HEK293 (cell line): Measurements from ENCODE around the gene GMDS.

Source experiments
- CTCF ChIP-seq: fragments of 450-650 bp; formaldehyde crosslinking; IDR thresholded peaks from 2 replicates; pipeline ENCODE4 v1.5.1; 2016; ENCODE audit warnings: missing biosample characterization, missing genetic modification characterization
- GLI2 ChIP-seq: fragments of 450-650 bp; formaldehyde crosslinking; IDR thresholded peaks from 2 replicates; pipeline ENCODE4; 2017; ENCODE audit warnings: missing biosample characterization, missing genetic modification characterization, low read depth, borderline replicate concordance
- INSM2 ChIP-seq: fragments of 450-650 bp; formaldehyde crosslinking; IDR thresholded peaks from 2 replicates; pipeline ENCODE4 v1.5.1; 2016; ENCODE audit warnings: missing biosample characterization, missing genetic modification characterization
- ZNF214 ChIP-seq: fragments of 450-650 bp; formaldehyde crosslinking; IDR thresholded peaks from 2 replicates; pipeline ENCODE4 v1.5.1; 2017; ENCODE audit warnings: missing biosample characterization, mild to moderate bottlenecking, missing genetic modification characterization, borderline replicate concordance
- ZNF335 ChIP-seq: fragments of 450-650 bp; formaldehyde crosslinking; conservative IDR thresholded peaks from 2 replicates; pipeline ENCODE4 v1.5.1; 2016; ENCODE audit warnings: missing biosample characterization, missing genetic modification characterization
- ZNF513 ChIP-seq: fragments of 450-650 bp; IDR thresholded peaks from 2 replicates; pipeline ENCODE4 v1.5.1; 2018; ENCODE audit warnings: missing biosample characterization, missing genetic modification characterization
- ZNF571 ChIP-seq: fragments of 450-650 bp; formaldehyde crosslinking; IDR thresholded peaks from 2 replicates; pipeline ENCODE4 v1.5.0; 2017; ENCODE audit warnings: missing biosample characterization, missing genetic modification characterization
- ZNF610 ChIP-seq: fragments of 450-650 bp; formaldehyde crosslinking; IDR thresholded peaks from 2 replicates; pipeline ENCODE4 v1.5.1; 2016; ENCODE audit warnings: missing biosample characterization, missing genetic modification characterization, borderline replicate concordance
- ZNF777 ChIP-seq: fragments of 450-650 bp; formaldehyde crosslinking; IDR thresholded peaks from 2 replicates; pipeline ENCODE4 v1.5.1; 2017; ENCODE audit warnings: missing biosample characterization, missing genetic modification characterization, borderline replicate concordance
- ZNF792 ChIP-seq: fragments of 450-650 bp; formaldehyde crosslinking; IDR thresholded peaks from 2 replicates; pipeline ENCODE4 v1.5.1; 2016; ENCODE audit warnings: missing biosample characterization, missing genetic modification characterization

GRCh38 chr6:2220154-2220553, 25.3 kb downstream of the GMDS start:
- TF ChIP-seq CTCF = no peak
- no peak for TF ChIP-seq ZNF571 (tag by site-specific recombination)
- no peak for TF ChIP-seq ZNF335 (tag by site-specific recombination)
- no peak for TF ChIP-seq ZNF610 (tag by site-specific recombination)
- no peak for TF ChIP-seq ZNF792
- no peak for TF ChIP-seq ZNF214 (tag by site-specific recombination)
- TF ChIP-seq ZNF777 = no peak
- no peak for TF ChIP-seq GLI2
- TF ChIP-seq INSM2 (tag by site-specific recombination) = no peak
- TF ChIP-seq ZNF513 (tag by site-specific recombination) = no peak
